ENCODE results near the gene HOXB6.

Gene HOXB6

DNA sequence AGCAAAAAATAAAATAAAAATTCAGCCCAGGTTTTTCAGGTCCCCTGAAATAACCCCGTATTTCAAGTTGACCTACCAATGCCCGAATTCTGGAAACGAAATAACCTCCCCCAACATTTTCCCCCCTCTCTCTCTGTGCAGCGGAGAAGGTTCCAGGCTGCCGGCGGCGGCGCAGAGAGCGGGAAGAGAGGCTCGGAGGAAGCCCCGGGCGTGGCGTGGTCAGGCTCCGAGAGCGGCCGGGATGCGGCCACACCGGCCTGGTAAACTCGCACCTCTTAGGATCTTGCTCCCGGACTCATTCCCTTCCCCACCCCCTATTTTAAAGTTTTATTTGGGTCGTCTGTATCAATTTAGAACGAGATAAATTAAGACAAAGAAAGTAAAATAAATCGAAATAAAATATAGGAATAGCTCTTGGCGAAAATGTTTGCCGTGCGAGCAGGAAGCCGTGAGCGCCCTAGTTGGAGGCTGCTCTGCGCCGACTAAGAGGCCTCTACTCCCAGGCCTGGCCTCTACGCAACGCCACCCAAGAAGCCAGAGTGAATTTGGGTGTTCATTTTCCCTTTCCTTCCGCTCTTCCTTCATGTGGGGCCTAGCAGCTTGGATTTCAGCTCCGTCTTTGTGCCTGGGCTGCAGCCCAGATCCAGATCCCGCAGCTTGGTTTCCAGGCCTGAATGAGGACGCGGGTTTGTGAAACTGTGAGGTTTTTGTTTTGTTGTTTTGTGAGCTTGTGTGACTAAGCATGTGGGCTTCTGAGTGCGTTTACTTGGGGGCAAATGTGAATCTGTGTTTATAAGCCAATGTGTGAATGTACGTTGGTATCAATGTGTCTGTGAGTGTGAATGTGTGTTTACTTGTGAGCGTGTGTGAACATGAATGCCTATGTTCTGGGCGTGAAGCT, 1.5 kb upstream of the HOXB6 start:
- H3K9ac ChIP-seq (ENCODE audit: low read depth, low read length), result no peak overlapping the region
- no peak overlapping the region for H3K4me3 ChIP-seq (ENCODE audit: low read depth in 1 of 2, low read length in 2 of 2)
- DNase-seq, result no peak
- no peak overlapping the region for H3K4me2 ChIP-seq (ENCODE audit: insufficient read depth, low read length)
- H4K20me1 ChIP-seq (ENCODE audit: insufficient read depth, low read length), result no peaks in the 10 kb centered on the region
- TF ChIP-seq, protein P1, sequence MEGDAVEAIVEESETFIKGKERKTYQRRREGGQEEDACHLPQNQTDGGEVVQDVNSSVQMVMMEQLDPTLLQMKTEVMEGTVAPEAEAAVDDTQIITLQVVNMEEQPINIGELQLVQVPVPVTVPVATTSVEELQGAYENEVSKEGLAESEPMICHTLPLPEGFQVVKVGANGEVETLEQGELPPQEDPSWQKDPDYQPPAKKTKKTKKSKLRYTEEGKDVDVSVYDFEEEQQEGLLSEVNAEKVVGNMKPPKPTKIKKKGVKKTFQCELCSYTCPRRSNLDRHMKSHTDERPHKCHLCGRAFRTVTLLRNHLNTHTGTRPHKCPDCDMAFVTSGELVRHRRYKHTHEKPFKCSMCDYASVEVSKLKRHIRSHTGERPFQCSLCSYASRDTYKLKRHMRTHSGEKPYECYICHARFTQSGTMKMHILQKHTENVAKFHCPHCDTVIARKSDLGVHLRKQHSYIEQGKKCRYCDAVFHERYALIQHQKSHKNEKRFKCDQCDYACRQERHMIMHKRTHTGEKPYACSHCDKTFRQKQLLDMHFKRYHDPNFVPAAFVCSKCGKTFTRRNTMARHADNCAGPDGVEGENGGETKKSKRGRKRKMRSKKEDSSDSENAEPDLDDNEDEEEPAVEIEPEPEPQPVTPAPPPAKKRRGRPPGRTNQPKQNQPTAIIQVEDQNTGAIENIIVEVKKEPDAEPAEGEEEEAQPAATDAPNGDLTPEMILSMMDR (IDR thresholded peaks at IDR 0.05; ENCODE audit: borderline replicate concordance, extremely low read depth, low read length, poor library complexity, severe bottlenecking), result no peak
- H3K9me3 ChIP-seq (ENCODE audit: insufficient read depth, low read length, severe bottlenecking), result no peaks in the 10 kb centered on the region
- ATAC-seq (ENCODE audit: insufficient read depth, low read depth), result no peak
- H3K4me1 ChIP-seq (ENCODE audit: insufficient read depth, low read length), result no peaks in the 10 kb centered on the region
- H3K36me3 ChIP-seq (ENCODE audit: insufficient read depth, low read length), result no peaks in the 10 kb centered on the region
- H3K79me2 ChIP-seq (ENCODE audit: insufficient read depth, low read length), result no peaks in the 10 kb centered on the region
- peaks cover 11% of the 10 kb centered on the region for H3K27me3 ChIP-seq (ENCODE audit: insufficient read depth, low read length, poor library complexity)
- no peak overlapping the region for H3K27ac ChIP-seq (ENCODE audit: low read length)
- no peak overlapping the region for H2AFZ ChIP-seq (ENCODE audit: low read depth, low read length)

DNA sequence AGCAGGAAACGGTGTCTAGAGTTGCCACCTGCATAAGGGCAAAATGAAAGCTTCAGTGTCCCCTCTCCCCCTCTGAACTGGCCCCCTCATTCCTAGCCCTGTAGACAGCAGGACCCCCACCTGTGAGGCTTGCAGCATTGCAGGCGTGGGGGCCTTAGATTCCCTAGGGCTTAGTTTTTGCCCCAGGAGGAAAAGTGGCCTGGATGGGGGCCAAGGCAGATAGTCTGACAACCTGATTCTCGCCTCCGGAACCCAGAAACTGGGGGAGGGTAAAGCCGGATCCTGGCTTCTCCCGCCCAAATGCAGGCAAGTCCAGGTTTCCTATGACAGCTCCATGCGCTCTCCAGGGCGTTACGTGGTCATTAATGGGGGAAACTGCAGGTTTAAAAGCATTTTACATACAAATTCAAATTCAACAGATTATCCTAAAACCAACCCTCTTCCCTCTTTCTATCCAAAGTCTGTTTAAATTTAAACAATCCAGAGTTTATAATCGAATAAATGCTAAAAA, 678 bp upstream of the HOXB6 start:
- Histone ChIP-seq H3K27ac (ENCODE audit: low read length) (no peak overlapping the region), H3K4me2 (ENCODE audit: insufficient read depth, low read length) (no peak overlapping the region), H3K36me3 (ENCODE audit: insufficient read depth, low read length) (no peaks in the 10 kb centered on the region), H3K79me2 (ENCODE audit: insufficient read depth, low read length) (no peaks in the 10 kb centered on the region), H3K9ac (ENCODE audit: low read depth, low read length) (no peak overlapping the region), H2AFZ (ENCODE audit: low read depth, low read length) (no peak overlapping the region), H3K27me3 (ENCODE audit: insufficient read depth, low read length, poor library complexity) (peaks cover 11% of the 10 kb centered on the region), H3K4me3 (ENCODE audit: low read depth in 1 of 2, low read length in 2 of 2) (no peak overlapping the region), H4K20me1 (ENCODE audit: insufficient read depth, low read length) (no peaks in the 10 kb centered on the region), H3K9me3 (ENCODE audit: insufficient read depth, low read length, severe bottlenecking) (no peaks in the 10 kb centered on the region), H3K4me1 (ENCODE audit: insufficient read depth, low read length) (no peaks in the 10 kb centered on the region)
- DNase-seq (no peak), ATAC-seq (ENCODE audit: insufficient read depth, low read depth) (no peak)
- TF ChIP-seq EZH2 (IDR thresholded peaks at IDR 0.05; ENCODE audit: borderline replicate concordance, low read depth, low read length, severe bottlenecking), result no peak
- TF ChIP-seq, protein P1 (IDR thresholded peaks at IDR 0.05; ENCODE audit: borderline replicate concordance, extremely low read depth, low read length, poor library complexity, severe bottlenecking), result no peak

DNA sequence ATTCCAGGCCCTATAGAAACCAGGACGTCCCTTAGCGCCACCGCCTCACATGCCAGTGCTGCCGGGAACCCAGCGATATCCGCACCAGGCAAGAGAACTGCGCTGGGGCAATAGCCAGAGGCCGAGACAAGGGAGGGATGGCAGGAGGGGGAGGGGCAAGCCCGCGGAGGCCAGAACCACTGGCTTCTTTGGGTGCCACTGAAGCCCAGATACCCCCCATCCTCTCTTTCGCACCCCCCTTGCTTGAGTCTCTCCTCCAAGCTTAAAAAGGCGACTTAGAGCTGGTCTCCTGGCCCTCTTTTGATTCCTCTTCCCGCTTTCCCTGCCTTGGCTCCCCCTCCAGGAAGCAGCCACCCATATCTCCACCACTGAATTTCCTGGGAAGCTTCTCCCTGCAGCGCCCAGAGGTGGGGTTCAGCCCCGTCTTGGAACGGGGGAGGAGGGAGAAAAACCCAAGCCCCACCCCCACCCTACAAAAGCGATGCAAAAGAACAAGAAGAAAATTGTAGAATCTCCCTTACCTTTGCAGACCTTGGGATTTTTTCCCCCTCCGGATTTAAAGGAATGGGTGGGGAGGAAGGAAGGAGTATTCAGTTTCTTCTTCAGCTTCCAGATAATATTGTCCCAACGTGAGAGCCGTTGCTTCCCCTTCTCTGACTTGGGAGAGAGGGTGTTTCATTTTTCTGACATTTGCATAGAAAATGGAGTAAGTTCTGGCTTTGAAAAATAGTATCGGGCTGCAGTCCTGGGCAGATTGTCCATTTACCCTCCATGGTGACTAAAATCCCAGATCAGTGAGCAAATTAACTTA, 622 bp downstream of the HOXB6 start:
- Histone ChIP-seq H3K79me2 (ENCODE audit: insufficient read depth, low read length) (no peaks in the 10 kb centered on the region), H4K20me1 (ENCODE audit: insufficient read depth, low read length) (no peaks in the 10 kb centered on the region), H2AFZ (ENCODE audit: low read depth, low read length) (no peak overlapping the region), H3K9ac (ENCODE audit: low read depth, low read length) (no peak overlapping the region), H3K4me1 (ENCODE audit: insufficient read depth, low read length) (no peaks in the 10 kb centered on the region), H3K4me2 (ENCODE audit: insufficient read depth, low read length) (no peak overlapping the region), H3K27ac (ENCODE audit: low read length) (no peak overlapping the region), H3K36me3 (ENCODE audit: insufficient read depth, low read length) (no peaks in the 10 kb centered on the region), H3K4me3 (ENCODE audit: low read depth in 1 of 2, low read length in 2 of 2) (no peak overlapping the region), H3K9me3 (ENCODE audit: insufficient read depth, low read length, severe bottlenecking) (no peaks in the 10 kb centered on the region), H3K27me3 (ENCODE audit: insufficient read depth, low read length, poor library complexity) (peaks cover 9% of the 10 kb centered on the region)
- ATAC-seq (ENCODE audit: insufficient read depth, low read depth) (no peak), DNase-seq (no peak)
- no peak for TF ChIP-seq EZH2 (IDR thresholded peaks at IDR 0.05; ENCODE audit: borderline replicate concordance, low read depth, low read length, severe bottlenecking)
- TF ChIP-seq, protein P1 (IDR thresholded peaks at IDR 0.05; ENCODE audit: borderline replicate concordance, extremely low read depth, low read length, poor library complexity, severe bottlenecking), result no peak

Measured in DND-41 (cell line).